Fibroblast of mammary gland (primary cell): ENCODE data around the gene SUPT3H.

Experiments used
- DNase-seq: peaks from one replicate; pipeline ENCODE4 v3.0.0-alpha.2; 2010; ENCODE audit warnings: low read depth
- H3K4me3 ChIP-seq: 2 replicates; pipeline ENCODE4 v1.5.1; 2011; ENCODE audit warnings: low read depth, mild to moderate bottlenecking, low read length, moderate library complexity; ENCODE audit not compliant: control insufficient read depth
- TF ChIP-seq, protein P1 (sequence below): conservative IDR thresholded peaks from 2 replicates; pipeline ENCODE4 v1.5.1; 2011; ENCODE audit warnings: low read depth, low read length, inconsistent platforms; ENCODE audit not compliant: control insufficient read depth, insufficient read depth

Gene SUPT3H

DNA sequence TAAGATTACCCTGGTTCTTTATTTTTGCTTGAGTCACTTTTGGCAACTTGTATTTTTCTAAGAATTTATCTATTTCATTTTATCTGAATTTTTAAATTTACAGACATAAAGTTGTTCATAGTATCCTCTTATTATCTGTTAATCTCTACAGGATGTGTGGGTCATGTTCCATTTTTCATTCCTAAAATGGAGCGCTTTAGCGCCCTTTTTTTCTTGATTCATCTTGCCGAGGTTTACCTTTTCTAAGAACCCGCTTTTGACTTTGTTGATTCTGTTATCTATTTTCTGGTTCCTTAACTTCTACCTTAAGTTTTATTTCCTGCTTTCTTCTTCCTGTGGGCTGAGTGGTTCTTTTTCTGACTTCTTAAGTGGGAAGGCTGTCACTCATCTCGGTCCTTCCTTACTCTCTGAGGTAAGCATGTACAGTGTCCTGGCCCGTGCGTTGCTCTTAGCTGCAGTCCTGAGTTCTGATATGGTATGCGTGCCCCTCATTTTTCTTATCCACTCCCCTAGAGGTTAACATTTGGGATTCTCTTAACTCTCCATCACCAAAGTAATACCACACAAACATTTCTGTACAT is 590.4 kb downstream of the SUPT3H start:
- H3K4me3 ChIP-seq: no peak overlapping the region
- no peak for DNase-seq
- TF ChIP-seq, protein P1, sequence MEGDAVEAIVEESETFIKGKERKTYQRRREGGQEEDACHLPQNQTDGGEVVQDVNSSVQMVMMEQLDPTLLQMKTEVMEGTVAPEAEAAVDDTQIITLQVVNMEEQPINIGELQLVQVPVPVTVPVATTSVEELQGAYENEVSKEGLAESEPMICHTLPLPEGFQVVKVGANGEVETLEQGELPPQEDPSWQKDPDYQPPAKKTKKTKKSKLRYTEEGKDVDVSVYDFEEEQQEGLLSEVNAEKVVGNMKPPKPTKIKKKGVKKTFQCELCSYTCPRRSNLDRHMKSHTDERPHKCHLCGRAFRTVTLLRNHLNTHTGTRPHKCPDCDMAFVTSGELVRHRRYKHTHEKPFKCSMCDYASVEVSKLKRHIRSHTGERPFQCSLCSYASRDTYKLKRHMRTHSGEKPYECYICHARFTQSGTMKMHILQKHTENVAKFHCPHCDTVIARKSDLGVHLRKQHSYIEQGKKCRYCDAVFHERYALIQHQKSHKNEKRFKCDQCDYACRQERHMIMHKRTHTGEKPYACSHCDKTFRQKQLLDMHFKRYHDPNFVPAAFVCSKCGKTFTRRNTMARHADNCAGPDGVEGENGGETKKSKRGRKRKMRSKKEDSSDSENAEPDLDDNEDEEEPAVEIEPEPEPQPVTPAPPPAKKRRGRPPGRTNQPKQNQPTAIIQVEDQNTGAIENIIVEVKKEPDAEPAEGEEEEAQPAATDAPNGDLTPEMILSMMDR: no peak

DNA sequence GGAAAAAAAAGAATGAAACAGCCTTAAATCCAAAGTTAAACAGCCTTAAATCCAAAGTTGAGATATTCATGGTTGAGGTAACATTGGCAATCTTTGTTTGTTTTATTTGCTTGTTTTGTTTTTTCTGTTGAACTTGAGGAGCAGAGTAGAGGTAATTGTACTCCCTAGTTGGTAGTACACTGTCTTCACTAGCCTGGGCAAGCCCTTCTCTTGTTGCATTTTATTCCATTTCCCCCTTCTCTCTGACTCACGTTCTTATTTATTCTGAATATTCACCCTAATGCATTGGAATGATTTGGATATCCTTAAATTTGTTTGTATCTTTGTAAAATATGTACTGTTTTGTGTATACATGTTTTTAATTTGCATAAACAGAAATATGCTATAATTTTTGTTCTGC is 592.6 kb downstream of the SUPT3H start:
- TF ChIP-seq, protein P1: no peak
- no peak for DNase-seq
- H3K4me3 ChIP-seq: no peak overlapping the region

DNA sequence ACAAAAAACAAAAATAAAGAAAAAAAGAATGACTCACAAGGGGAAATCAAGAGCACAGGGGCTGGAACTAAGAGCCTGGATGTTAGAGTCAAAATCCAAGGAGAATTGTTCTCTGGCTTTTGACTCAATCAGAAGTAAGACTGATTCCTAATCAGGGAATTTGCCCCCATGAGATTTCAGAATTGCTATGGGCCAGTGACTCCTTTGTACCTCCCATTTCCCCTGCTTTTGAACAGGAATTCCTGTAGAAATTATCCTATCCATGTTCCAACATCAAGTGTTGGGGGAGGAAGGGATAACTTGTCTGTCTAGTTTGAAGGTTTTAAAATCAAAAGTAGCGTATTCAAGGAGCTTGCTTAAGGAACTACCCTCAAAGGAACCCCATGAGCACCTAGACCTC is 593.5 kb downstream of the SUPT3H start:
- no peak for DNase-seq
- TF ChIP-seq, protein P1: no peak
- no peak overlapping the region for H3K4me3 ChIP-seq

DNA sequence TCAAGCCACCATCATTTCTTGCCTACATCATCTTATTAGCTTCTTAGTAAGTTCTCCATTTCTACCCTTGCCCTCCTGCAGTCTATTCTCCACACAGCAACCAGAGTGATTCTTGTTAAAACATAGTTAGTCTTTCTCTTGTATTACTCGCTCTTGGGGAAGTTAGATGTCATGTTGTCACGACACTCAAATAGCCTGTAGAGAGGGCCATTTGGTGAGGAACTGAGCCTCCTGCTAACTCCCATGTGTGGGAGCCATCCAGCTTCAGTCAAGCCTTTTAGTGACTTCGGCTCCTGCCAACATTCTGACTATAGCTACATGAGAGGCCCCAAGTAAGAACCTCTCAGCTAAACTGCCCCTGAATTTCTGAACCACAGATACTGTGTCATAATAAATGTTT is 594.8 kb downstream of the SUPT3H start:
- TF ChIP-seq, protein P1: no peak
- H3K4me3 ChIP-seq: no peak overlapping the region
- no peak for DNase-seq

DNA sequence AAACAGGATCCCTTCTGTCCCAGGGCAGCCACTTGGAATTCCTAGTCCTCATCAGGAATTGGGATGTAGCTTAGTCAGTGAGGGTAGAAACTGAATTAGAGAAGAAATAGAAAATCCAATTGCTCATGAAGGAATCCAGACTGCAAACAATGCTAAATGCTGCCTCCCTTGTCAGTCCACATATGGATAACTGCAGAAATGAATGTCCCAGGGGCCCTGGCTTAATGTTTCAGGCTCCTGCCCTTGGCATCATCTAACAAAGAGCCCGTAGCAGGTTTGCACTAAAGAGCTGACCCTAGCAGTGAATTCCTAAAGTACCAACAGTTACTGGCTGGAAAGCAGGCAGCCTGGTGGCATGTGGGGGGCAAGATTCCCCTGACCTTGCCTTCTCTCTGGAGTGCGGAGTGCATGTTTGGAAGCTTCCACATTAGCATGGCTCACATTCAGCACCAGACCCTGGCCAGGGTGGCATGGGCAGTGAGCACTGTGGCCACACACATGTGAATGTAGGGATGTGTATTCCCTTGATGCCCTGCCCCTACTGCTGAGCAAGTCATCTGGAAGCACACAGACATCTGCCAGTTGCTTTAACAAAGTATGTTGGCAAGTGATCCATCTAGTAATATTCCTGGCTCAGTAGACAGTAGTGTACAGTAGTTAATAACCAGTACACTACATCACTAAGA is 595.7 kb downstream of the SUPT3H start:
- DNase-seq: no peak
- H3K4me3 ChIP-seq: no peak overlapping the region
- TF ChIP-seq, protein P1: no peak

DNA sequence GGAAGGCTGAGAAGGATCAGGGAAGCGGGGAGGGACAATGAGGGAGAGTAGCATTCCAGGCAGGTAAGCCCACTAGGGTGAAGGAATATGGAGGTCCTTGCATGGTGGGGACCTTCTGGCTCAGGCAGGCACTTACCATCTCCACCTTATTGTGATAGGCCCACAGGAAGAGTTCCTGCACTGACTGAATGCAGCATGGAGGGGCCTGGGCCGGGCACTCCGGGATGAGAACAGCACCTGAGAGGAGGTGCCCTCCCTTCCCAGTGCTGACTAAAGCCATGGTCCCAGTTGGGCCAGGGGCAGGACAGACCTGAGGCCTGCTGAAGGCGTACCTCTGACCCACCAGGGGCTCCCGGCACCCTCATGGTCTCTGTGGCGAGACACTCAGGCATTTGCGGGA is 597.6 kb downstream of the SUPT3H start:
- TF ChIP-seq, protein P1: no peak
- no peak for DNase-seq

More for the DNA sequence above, 597.6 kb downstream of the SUPT3H start:
- H3K4me3 ChIP-seq: no peak overlapping the region
